WTC11 (cell line): ENCODE measurements around the gene PACSIN1. TPM values are rescaled to one million over a fixed set of nuclear protein-coding genes. Genes with fewer than 3 reads are reported as not detected.

Source experiments
- ATAC-seq: fragments of 200-7000 bp; cut with Tn5 transposase; 2 replicates; pipeline ENCODE4 v1.10.0; 2021; ENCODE audit warnings: mild to moderate bottlenecking, moderate library complexity
- CTCF ChIA-PET: fragments of 300-600 bp; sonication (Branson Sonifier 250); formaldehyde crosslinking; loops from one replicate; lab custom pipeline; 2021; ENCODE audit warnings: antibody characterized with exemption; lab: Charles Lee
- POLR2A ChIA-PET: fragments of 350-600 bp; sonication (Branson Sonifier 250); formaldehyde crosslinking; loops from one replicate; lab custom pipeline; 2021; ENCODE audit warnings: antibody characterized with exemption; lab: Charles Lee
- DNase-seq: peaks from one replicate; pipeline ENCODE4 v3.0.0; 2021; ENCODE audit warnings: low spot score
- H3K27ac Mint-ChIP-seq: 2 replicates; pipeline ENCODE4 v1.8.0; 2021; ENCODE audit warnings: mixed read lengths
- H3K27me3 Mint-ChIP-seq: 2 replicates; pipeline ENCODE4 v1.8.0; 2021; ENCODE audit warnings: low read depth, mild to moderate bottlenecking, moderate library complexity, mixed read lengths
- H3K36me3 Mint-ChIP-seq: 2 replicates; pipeline ENCODE4 v1.8.0; 2021; ENCODE audit warnings: mixed read lengths
- H3K4me1 Mint-ChIP-seq: 2 replicates; pipeline ENCODE4 v1.8.0; 2022; ENCODE audit warnings: mixed read lengths
- H3K4me3 Mint-ChIP-seq: 2 replicates; pipeline ENCODE4 v1.8.0; 2021; ENCODE audit warnings: mild to moderate bottlenecking, moderate library complexity, mixed read lengths
- H3K9me3 Mint-ChIP-seq: 2 replicates; pipeline ENCODE4 v1.8.0; 2021; ENCODE audit warnings: mixed read lengths
- ELF4 ChIP-seq: sonication (generic); formaldehyde crosslinking; IDR thresholded peaks from 2 replicates; pipeline ENCODE4 v1.8.1; 2022; ENCODE audit warnings: low read depth, mild to moderate bottlenecking, moderate library complexity, missing genetic modification reagents
- ESRRA ChIP-seq: sonication (generic); formaldehyde crosslinking; IDR thresholded peaks from 2 replicates; pipeline ENCODE4 v1.8.1; 2022; ENCODE audit warnings: mild to moderate bottlenecking, missing genetic modification reagents, borderline replicate concordance
- FOXJ3 ChIP-seq: sonication (generic); formaldehyde crosslinking; IDR thresholded peaks from 2 replicates; pipeline ENCODE4 v1.9.0; 2021; ENCODE audit warnings: missing genetic modification reagents, mild to moderate bottlenecking, borderline replicate concordance
- GRHL2 ChIP-seq: fragments of 250-450 bp; sonication (Bioruptor Pico); IDR thresholded peaks from 2 replicates; pipeline ENCODE4 v1.8.0; 2022; ENCODE audit warnings: mild to moderate bottlenecking, moderate library complexity; ENCODE audit not compliant: insufficient replicate concordance, severe bottlenecking
- GTF2I ChIP-seq: fragments of 250-450 bp; sonication (Bioruptor Pico); conservative IDR thresholded peaks from 2 replicates; pipeline ENCODE4 v1.4.0; 2021; ENCODE audit warnings: mild to moderate bottlenecking
- IRF2 ChIP-seq: sonication (generic); formaldehyde crosslinking; IDR thresholded peaks from 2 replicates; pipeline ENCODE4 v1.8.0; 2022; ENCODE audit warnings: low read depth, missing genetic modification reagents, borderline replicate concordance
- MXD4 ChIP-seq: fragments of 250-450 bp; sonication (Bioruptor Pico); IDR thresholded peaks from 2 replicates; pipeline ENCODE4 v1.8.0; 2021; ENCODE audit warnings: mild to moderate bottlenecking, moderate library complexity, borderline replicate concordance
- NFATC4 ChIP-seq: fragments of 250-450 bp; sonication (Bioruptor Pico); IDR thresholded peaks from 2 replicates; pipeline ENCODE4 v1.9.0; 2021; ENCODE audit warnings: mild to moderate bottlenecking
- RELA ChIP-seq: sonication (generic); formaldehyde crosslinking; IDR thresholded peaks from 2 replicates; pipeline ENCODE4 v1.8.1; 2022; ENCODE audit warnings: missing genetic modification reagents, mild to moderate bottlenecking, borderline replicate concordance
- SMAD3 ChIP-seq: sonication (generic); formaldehyde crosslinking; IDR thresholded peaks from 2 replicates; pipeline ENCODE4 v1.8.0; 2022; ENCODE audit warnings: missing genetic modification reagents, mild to moderate bottlenecking, borderline replicate concordance
- TEAD1 ChIP-seq: sonication (generic); formaldehyde crosslinking; IDR thresholded peaks from 2 replicates; pipeline ENCODE4 v1.8.0; 2022; ENCODE audit warnings: mild to moderate bottlenecking, missing genetic modification reagents
- TEAD4 ChIP-seq: sonication (generic); formaldehyde crosslinking; IDR thresholded peaks from 2 replicates; pipeline ENCODE4 v1.8.0; 2022; ENCODE audit warnings: mild to moderate bottlenecking, missing genetic modification reagents
- ZNF232 ChIP-seq: sonication (generic); formaldehyde crosslinking; IDR thresholded peaks from 2 replicates; pipeline ENCODE4 v1.8.0; 2022; ENCODE audit warnings: mild to moderate bottlenecking, missing genetic modification reagents
- total RNA-seq: library from RNA; stranded (reverse); gene quantifications from 3 replicates; pipeline ENCODE4 v1.2.3, GENCODE V29; 2021
- TF ChIP-seq, protein P1 (sequence below): sonication (generic); formaldehyde crosslinking; IDR thresholded peaks from 2 replicates; pipeline ENCODE4 v1.8.1; 2023; ENCODE audit warnings: mild to moderate bottlenecking, moderate library complexity, missing genetic modification reagents
- TF ChIP-seq, protein P2 (sequence below): sonication (generic); formaldehyde crosslinking; IDR thresholded peaks from 2 replicates; pipeline ENCODE4 v1.8.0; 2022; ENCODE audit warnings: mild to moderate bottlenecking, missing genetic modification reagents
- TF ChIP-seq, protein P3 (sequence below): sonication (generic); formaldehyde crosslinking; IDR thresholded peaks from 2 replicates; pipeline ENCODE4 v1.8.1; 2022; ENCODE audit warnings: missing genetic modification reagents, borderline replicate concordance
- TF ChIP-seq, protein P4 (sequence below): fragments of 250-450 bp; sonication (Bioruptor Pico); IDR thresholded peaks from 2 replicates; pipeline ENCODE4 v1.9.0; 2021; ENCODE audit warnings: moderate library complexity, mild to moderate bottlenecking, inconsistent platforms, borderline replicate concordance
- TF ChIP-seq, protein P5 (sequence below): sonication (generic); formaldehyde crosslinking; IDR thresholded peaks from 2 replicates; pipeline ENCODE4 v1.8.1; 2023; ENCODE audit warnings: mild to moderate bottlenecking, missing genetic modification reagents, moderate library complexity
- TF ChIP-seq, protein P6 (sequence below): sonication (generic); formaldehyde crosslinking; IDR thresholded peaks from 2 replicates; pipeline ENCODE4 v1.8.1; 2022; ENCODE audit warnings: low read depth, missing genetic modification reagents, borderline replicate concordance
- TF ChIP-seq, protein P7 (sequence below): sonication (generic); formaldehyde crosslinking; IDR thresholded peaks from 2 replicates; pipeline ENCODE4 v1.8.1; 2023; ENCODE audit warnings: mild to moderate bottlenecking, missing genetic modification reagents, borderline replicate concordance
- TF ChIP-seq, protein P8 (sequence below): sonication (generic); formaldehyde crosslinking; IDR thresholded peaks from 2 replicates; pipeline ENCODE4 v1.8.1; 2023; ENCODE audit warnings: mild to moderate bottlenecking, missing genetic modification reagents

Gene PACSIN1
- total RNA-seq, 1 experiment from 2014 or later = 12.6 TPM

DNA sequence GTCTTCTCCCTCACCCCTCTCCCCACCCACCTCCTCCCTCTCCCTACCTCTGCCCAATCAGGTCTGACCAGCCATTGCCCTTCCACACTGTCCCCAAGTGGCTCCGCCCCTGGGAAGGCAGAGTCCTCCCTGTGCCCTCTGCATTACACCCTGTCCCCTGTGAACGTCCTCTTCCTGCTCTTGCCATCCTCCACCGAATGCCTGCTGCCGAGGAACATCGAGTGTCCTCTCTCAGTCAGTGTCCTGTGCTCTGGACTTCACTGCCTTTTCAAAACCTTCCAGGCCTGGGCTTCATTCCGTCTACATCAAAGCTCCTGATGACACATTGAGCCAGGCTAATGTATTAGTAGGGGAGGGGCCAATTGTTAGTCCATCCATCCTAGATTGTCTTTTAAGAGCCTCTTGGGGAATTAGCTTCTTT, 3.3 kb upstream of the PACSIN1 start (continued):
- TF ChIP-seq, protein P1, sequence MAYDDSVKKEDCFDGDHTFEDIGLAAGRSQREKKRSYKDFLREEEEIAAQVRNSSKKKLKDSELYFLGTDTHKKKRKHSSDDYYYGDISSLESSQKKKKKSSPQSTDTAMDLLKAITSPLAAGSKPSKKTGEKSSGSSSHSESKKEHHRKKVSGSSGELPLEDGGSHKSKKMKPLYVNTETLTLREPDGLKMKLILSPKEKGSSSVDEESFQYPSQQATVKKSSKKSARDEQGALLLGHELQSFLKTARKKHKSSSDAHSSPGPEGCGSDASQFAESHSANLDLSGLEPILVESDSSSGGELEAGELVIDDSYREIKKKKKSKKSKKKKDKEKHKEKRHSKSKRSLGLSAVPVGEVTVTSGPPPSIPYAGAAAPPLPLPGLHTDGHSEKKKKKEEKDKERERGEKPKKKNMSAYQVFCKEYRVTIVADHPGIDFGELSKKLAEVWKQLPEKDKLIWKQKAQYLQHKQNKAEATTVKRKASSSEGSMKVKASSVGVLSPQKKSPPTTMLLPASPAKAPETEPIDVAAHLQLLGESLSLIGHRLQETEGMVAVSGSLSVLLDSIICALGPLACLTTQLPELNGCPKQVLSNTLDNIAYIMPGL = no peak
- TF ChIP-seq GTF2I (CRISPR knock-in tag) (no peak), SMAD3 (no peak)
- TF ChIP-seq, protein P2, sequence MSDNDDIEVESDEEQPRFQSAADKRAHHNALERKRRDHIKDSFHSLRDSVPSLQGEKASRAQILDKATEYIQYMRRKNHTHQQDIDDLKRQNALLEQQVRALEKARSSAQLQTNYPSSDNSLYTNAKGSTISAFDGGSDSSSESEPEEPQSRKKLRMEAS (CRISPR knock-in tag) = 0 out of 2 replicates have a peak, but pooled peaks have one; percentile 23

DNA sequence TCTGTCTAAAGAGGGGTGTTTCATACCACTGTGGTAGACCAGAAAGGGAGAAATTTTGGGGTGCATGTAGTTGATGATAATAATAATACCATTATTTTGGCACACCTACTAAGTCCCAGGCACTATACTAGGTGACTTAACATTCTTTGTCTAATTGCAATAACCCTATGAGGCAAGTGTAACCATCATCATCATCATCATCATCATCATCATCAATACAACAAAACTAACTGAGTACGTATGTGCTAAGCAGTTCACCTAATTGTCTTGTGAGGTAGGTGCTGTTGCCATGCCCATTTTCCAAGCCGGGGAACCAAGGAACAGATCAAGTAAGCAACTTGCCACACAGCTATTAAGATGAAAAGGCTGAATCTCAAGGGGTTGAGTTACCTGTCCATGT, 2.6 kb upstream of the PACSIN1 start:
- ChIA-PET POLR2A (interaction anchor here (0.6 kb wide), 1 partner anchor 35 kb away, joined by 4 read pairs; no protein-coding TSS in a partner anchor), CTCF (interaction anchor here (0.9 to 1.8 kb wide), 7 partner anchors 48 to 267 kb away, joined by 3 to 17 read pairs (median 4); partner anchors contain the start of gene SMIM29)
- Mint-ChIP-seq H3K36me3 (no peaks in the 10 kb centered on the region), H3K4me1 (peaks cover 25% of the 10 kb centered on the region), H3K27me3 (peaks cover 9% of the 10 kb centered on the region), H3K4me3 (no peak overlapping the region), H3K9me3 (no peaks in the 10 kb centered on the region), H3K27ac (no peak overlapping the region)
- ATAC-seq = no peak
- no peak for DNase-seq
- TF ChIP-seq TEAD1 (CRISPR knock-in tag) (no peak), NFATC4 (CRISPR knock-in tag) (no peak), RELA (CRISPR knock-in tag) (no peak)
- TF ChIP-seq, protein P3, sequence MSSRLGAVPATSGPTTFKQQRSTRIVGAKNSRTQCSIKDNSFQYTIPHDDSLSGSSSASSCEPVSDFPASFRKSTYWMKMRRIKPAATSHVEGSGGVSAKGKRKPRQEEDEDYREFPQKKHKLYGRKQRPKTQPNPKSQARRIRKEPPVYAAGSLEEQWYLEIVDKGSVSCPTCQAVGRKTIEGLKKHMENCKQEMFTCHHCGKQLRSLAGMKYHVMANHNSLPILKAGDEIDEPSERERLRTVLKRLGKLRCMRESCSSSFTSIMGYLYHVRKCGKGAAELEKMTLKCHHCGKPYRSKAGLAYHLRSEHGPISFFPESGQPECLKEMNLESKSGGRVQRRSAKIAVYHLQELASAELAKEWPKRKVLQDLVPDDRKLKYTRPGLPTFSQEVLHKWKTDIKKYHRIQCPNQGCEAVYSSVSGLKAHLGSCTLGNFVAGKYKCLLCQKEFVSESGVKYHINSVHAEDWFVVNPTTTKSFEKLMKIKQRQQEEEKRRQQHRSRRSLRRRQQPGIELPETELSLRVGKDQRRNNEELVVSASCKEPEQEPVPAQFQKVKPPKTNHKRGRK (CRISPR knock-in tag) = no peak

DNA sequence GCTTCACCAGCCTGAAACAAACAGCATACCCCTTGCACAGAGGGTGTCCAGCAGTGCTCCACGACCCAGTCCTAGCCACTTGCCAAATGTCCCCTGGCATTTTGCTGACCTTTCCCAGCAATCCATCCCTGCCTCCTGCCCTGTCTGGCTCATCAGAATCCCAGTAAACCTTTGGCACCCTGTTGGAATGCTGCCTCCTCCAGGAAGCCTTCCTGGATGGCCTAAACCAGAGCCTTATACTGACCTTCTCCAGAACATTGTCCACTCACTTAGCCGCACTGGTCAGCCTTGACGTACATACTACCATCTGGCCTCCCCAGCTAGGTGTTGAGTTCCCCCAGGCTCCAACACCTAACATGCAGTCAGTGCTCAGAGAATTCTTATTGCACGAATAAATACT, 2.0 kb upstream of the PACSIN1 start:
- CTCF ChIA-PET = interaction anchor here (1.7 kb wide), 1 partner anchor 137 kb away, joined by 4 read pairs; no protein-coding TSS in a partner anchor
- POLR2A ChIA-PET = interaction anchor here (0.5 kb wide), 1 partner anchor 9 kb away, joined by 7 read pairs; no protein-coding TSS in a partner anchor
- TF ChIP-seq TEAD4 (CRISPR knock-in tag) (no peak), ZNF232 (CRISPR knock-in tag) (no peak), SMAD3 (no peak), ESRRA (CRISPR knock-in tag) (no peak), GRHL2 (CRISPR knock-in tag) (no peak), MXD4 (CRISPR knock-in tag) (no peak), ELF4 (no peak), IRF2 (CRISPR knock-in tag) (no peak), RELA (CRISPR knock-in tag) (no peak), FOXJ3 (CRISPR knock-in tag) (no peak)
- TF ChIP-seq, protein P4, sequence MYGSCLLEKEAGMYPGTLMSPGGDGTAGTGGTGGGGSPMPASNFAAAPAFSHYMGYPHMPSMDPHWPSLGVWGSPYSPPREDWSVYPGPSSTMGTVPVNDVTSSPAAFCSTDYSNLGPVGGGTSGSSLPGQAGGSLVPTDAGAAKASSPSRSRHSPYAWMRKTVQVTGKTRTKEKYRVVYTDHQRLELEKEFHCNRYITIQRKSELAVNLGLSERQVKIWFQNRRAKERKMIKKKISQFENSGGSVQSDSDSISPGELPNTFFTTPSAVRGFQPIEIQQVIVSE = no peak
- TF ChIP-seq, protein P5, sequence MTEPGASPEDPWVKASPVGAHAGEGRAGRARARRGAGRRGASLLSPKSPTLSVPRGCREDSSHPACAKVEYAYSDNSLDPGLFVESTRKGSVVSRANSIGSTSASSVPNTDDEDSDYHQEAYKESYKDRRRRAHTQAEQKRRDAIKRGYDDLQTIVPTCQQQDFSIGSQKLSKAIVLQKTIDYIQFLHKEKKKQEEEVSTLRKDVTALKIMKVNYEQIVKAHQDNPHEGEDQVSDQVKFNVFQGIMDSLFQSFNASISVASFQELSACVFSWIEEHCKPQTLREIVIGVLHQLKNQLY (CRISPR knock-in tag) = no peak
- TF ChIP-seq, protein P6, sequence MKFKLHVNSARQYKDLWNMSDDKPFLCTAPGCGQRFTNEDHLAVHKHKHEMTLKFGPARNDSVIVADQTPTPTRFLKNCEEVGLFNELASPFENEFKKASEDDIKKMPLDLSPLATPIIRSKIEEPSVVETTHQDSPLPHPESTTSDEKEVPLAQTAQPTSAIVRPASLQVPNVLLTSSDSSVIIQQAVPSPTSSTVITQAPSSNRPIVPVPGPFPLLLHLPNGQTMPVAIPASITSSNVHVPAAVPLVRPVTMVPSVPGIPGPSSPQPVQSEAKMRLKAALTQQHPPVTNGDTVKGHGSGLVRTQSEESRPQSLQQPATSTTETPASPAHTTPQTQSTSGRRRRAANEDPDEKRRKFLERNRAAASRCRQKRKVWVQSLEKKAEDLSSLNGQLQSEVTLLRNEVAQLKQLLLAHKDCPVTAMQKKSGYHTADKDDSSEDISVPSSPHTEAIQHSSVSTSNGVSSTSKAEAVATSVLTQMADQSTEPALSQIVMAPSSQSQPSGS (CRISPR knock-in tag) = no peak
- TF ChIP-seq, protein P7, sequence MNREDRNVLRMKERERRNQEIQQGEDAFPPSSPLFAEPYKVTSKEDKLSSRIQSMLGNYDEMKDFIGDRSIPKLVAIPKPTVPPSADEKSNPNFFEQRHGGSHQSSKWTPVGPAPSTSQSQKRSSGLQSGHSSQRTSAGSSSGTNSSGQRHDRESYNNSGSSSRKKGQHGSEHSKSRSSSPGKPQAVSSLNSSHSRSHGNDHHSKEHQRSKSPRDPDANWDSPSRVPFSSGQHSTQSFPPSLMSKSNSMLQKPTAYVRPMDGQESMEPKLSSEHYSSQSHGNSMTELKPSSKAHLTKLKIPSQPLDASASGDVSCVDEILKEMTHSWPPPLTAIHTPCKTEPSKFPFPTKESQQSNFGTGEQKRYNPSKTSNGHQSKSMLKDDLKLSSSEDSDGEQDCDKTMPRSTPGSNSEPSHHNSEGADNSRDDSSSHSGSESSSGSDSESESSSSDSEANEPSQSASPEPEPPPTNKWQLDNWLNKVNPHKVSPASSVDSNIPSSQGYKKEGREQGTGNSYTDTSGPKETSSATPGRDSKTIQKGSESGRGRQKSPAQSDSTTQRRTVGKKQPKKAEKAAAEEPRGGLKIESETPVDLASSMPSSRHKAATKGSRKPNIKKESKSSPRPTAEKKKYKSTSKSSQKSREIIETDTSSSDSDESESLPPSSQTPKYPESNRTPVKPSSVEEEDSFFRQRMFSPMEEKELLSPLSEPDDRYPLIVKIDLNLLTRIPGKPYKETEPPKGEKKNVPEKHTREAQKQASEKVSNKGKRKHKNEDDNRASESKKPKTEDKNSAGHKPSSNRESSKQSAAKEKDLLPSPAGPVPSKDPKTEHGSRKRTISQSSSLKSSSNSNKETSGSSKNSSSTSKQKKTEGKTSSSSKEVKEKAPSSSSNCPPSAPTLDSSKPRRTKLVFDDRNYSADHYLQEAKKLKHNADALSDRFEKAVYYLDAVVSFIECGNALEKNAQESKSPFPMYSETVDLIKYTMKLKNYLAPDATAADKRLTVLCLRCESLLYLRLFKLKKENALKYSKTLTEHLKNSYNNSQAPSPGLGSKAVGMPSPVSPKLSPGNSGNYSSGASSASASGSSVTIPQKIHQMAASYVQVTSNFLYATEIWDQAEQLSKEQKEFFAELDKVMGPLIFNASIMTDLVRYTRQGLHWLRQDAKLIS (CRISPR knock-in tag) = no peak
- TF ChIP-seq, protein P8, sequence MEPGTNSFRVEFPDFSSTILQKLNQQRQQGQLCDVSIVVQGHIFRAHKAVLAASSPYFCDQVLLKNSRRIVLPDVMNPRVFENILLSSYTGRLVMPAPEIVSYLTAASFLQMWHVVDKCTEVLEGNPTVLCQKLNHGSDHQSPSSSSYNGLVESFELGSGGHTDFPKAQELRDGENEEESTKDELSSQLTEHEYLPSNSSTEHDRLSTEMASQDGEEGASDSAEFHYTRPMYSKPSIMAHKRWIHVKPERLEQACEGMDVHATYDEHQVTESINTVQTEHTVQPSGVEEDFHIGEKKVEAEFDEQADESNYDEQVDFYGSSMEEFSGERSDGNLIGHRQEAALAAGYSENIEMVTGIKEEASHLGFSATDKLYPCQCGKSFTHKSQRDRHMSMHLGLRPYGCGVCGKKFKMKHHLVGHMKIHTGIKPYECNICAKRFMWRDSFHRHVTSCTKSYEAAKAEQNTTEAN (CRISPR knock-in tag) = no peak

More for the DNA sequence above, 2.0 kb upstream of the PACSIN1 start:
- Mint-ChIP-seq H3K9me3 (no peaks in the 10 kb centered on the region), H3K27me3 (peaks cover 9% of the 10 kb centered on the region), H3K36me3 (no peaks in the 10 kb centered on the region), H3K4me1 (peaks cover 25% of the 10 kb centered on the region), H3K27ac (no peak overlapping the region; the same call in 1 of the 2 replicates), H3K4me3 (no peak overlapping the region)
- DNase-seq = no peak
- ATAC-seq = no peak
